Uterus (tissue), 4 donors: ENCODE data around the gene CARD14. TPM values are rescaled to one million over a fixed set of nuclear protein-coding genes. Genes with fewer than 3 reads are reported as not detected.

Experiments used
- DNase-seq, 2 donors: peaks; one replicate each; pipeline ENCODE4 v3.0.0-alpha.2; 2019 to 2020
- H3K27ac ChIP-seq, 2 donors: fragments of 200-600 bp; sonication (generic); 1 replicate in 1 of 2; 2 replicates in 1 of 2; pipeline ENCODE4 v1.5.1; 2016 to 2018
- H3K27me3 ChIP-seq, 2 donors: fragments of 200-600 bp; sonication (generic); one replicate each; pipeline ENCODE4 v1.5.1; 2018 to 2019; ENCODE audit warnings: control low read depth in 1 of 2
- H3K36me3 ChIP-seq, 2 donors: fragments of 200-600 bp; sonication (generic); one replicate each; pipeline ENCODE4 v1.5.1; 2019; ENCODE audit warnings: control low read depth in 1 of 2
- H3K4me1 ChIP-seq, 2 donors: fragments of 200-600 bp; sonication (generic); one replicate each; pipeline ENCODE4 v1.5.1; 2018 to 2019; ENCODE audit warnings: control low read depth in 1 of 2
- H3K4me3 ChIP-seq, 2 donors: fragments of 200-600 bp; sonication (generic); 1 replicate in 1 of 2; 2 replicates in 1 of 2; pipeline ENCODE4 v1.5.1; 2018 to 2019; ENCODE audit warnings: mild to moderate bottlenecking in 1 of 2
- H3K9me3 ChIP-seq, 2 donors: fragments of 200-600 bp; sonication (generic); one replicate each; pipeline ENCODE4 v1.5.1; 2019; ENCODE audit warnings: control low read depth in 1 of 2
- POLR2A ChIP-seq, 2 donors: fragments of 450-650 bp; IDR thresholded peaks; one replicate each; pipeline ENCODE4 v1.6.1; 2016; ENCODE audit warnings: antibody characterized with exemption in 2 of 2, mild to moderate bottlenecking in 1 of 2, moderate library complexity in 1 of 2
- intact Hi-C: fragments of 100-400 bp; cut with DNase I; formaldehyde crosslinking; loops from one replicate; pipeline ENCODE4 v1.15.1; 2023; ENCODE audit warnings: low total_unique reads
- total RNA-seq, 4 donors: library from RNA; depleted of rRNA in 3 of 4; stranded (reverse); fragments of >200 nt in 3 of 4; gene quantifications; one replicate each; pipeline versions ENCODE4 v1.1.0 to v1.2.4, GENCODE V29; 2014 to 2023
- TF ChIP-seq, protein P1 (sequence below), 4 experiments: fragments of 200-600 bp in 2 of 4; fragments of 450-650 bp in 2 of 4; sonication (generic) in 2 of 4; IDR thresholded peaks; one replicate each; pipeline ENCODE4 v1.5.1; 2016 to 2019; ENCODE audit warnings: antibody characterized with exemption in 4 of 4, mild to moderate bottlenecking in 2 of 4, moderate library complexity in 1 of 4
- donor health status: DM: yes; HTN: yes; CAD: no.

CARD14 gene
- total RNA-seq, 4 donors from 2014 or later = 0.43 to 1.4 TPM; not detected in 2

DNA sequence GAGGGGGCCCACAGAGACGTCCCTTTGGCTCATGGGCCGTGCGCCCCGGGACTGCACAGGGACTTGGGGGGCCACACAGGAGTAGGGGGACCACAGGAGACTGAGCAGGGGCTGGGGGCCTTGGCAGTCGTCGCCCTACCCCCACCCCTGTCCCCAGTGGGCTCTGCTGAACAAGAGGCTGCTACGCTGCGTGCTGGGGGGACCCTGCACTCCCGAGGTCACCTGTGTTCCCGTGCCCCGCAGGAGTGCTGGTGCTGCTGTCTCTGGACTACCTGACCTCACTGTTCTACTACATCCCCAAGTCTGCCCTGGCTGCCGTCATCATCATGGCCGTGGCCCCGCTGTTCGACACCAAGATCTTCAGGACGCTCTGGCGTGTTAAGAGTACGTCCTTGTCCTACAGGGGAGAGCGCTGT lies 76.4 kb downstream of the CARD14 start:
- intact Hi-C loops = no loop called here
- no peak overlapping the region for H3K27ac ChIP-seq

DNA sequence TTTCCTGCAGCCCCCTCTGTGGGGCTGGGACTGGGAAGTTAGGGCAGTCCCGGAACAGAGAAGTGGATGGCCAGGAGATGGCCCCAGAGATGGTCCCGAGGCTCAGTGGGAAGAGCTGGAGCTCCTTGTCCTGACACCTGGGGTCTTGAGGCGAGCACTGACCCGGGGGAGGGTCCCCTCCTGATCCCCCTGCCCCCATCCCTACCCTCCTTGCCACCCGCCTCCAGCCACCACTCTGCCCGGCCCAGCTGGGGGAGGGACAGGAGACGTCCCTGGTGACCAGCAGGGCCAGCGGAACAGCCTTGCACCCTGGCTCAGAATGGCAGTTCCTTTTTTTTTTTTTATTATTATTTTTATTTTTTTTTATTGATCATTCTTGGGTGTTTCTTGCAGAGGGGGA lies 76.9 kb downstream of the CARD14 start:
- no peak for DNase-seq
- H3K27ac ChIP-seq = no peak overlapping the region
- no peaks in the 10 kb centered on the region for H3K36me3 ChIP-seq
- H3K9me3 ChIP-seq = no peaks in the 10 kb centered on the region
- H3K4me3 ChIP-seq = no peak overlapping the region
- TF ChIP-seq POLR2A (IDR thresholded peaks at IDR 0.05) = no peak
- TF ChIP-seq, protein P1, sequence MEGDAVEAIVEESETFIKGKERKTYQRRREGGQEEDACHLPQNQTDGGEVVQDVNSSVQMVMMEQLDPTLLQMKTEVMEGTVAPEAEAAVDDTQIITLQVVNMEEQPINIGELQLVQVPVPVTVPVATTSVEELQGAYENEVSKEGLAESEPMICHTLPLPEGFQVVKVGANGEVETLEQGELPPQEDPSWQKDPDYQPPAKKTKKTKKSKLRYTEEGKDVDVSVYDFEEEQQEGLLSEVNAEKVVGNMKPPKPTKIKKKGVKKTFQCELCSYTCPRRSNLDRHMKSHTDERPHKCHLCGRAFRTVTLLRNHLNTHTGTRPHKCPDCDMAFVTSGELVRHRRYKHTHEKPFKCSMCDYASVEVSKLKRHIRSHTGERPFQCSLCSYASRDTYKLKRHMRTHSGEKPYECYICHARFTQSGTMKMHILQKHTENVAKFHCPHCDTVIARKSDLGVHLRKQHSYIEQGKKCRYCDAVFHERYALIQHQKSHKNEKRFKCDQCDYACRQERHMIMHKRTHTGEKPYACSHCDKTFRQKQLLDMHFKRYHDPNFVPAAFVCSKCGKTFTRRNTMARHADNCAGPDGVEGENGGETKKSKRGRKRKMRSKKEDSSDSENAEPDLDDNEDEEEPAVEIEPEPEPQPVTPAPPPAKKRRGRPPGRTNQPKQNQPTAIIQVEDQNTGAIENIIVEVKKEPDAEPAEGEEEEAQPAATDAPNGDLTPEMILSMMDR (IDR thresholded peaks at IDR 0.05) = no peak
- no peaks in the 10 kb centered on the region for H3K27me3 ChIP-seq
- intact Hi-C loops = no loop called here
- no peaks in the 10 kb centered on the region for H3K4me1 ChIP-seq

More for the DNA sequence above, 76.4 kb downstream of the CARD14 start:
- Histone ChIP-seq H3K9me3 (no peaks in the 10 kb centered on the region), H3K36me3 (no peaks in the 10 kb centered on the region), H3K4me1 (no peaks in the 10 kb centered on the region), H3K4me3 (no peak overlapping the region), H3K27me3 (no peaks in the 10 kb centered on the region)
- no peak for DNase-seq
- TF ChIP-seq, protein P1 (IDR thresholded peaks at IDR 0.05) = no peak
- TF ChIP-seq POLR2A (IDR thresholded peaks at IDR 0.05) = no peak

DNA sequence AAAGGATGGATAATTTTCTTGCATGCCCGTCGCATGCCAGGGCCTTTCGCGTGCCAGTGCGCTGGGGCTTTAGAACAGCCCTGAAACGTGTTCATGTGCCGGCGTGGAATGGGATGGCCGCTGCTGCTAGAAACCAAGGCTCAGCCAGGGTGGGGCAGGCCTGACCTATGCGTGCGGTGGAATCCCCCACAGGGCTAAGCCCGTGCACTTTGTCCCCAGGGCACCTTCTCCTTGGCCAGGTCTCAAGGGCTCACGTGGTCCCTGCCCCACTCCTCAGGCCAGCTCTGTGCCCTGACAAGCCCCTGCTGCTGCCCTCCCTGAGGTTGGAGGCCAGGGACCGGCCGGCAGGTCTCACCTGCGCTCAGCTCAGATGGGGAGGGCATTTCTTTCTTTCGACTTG lies 77.7 kb downstream of the CARD14 start:
- Histone ChIP-seq H3K27me3 (no peaks in the 10 kb centered on the region), H3K27ac (no peak overlapping the region), H3K4me3 (no peak overlapping the region), H3K4me1 (no peaks in the 10 kb centered on the region), H3K9me3 (no peaks in the 10 kb centered on the region), H3K36me3 (no peaks in the 10 kb centered on the region)
- intact Hi-C loops = no loop called here
- TF ChIP-seq, protein P1 (IDR thresholded peaks at IDR 0.05) = no peak
- no peak for DNase-seq

DNA sequence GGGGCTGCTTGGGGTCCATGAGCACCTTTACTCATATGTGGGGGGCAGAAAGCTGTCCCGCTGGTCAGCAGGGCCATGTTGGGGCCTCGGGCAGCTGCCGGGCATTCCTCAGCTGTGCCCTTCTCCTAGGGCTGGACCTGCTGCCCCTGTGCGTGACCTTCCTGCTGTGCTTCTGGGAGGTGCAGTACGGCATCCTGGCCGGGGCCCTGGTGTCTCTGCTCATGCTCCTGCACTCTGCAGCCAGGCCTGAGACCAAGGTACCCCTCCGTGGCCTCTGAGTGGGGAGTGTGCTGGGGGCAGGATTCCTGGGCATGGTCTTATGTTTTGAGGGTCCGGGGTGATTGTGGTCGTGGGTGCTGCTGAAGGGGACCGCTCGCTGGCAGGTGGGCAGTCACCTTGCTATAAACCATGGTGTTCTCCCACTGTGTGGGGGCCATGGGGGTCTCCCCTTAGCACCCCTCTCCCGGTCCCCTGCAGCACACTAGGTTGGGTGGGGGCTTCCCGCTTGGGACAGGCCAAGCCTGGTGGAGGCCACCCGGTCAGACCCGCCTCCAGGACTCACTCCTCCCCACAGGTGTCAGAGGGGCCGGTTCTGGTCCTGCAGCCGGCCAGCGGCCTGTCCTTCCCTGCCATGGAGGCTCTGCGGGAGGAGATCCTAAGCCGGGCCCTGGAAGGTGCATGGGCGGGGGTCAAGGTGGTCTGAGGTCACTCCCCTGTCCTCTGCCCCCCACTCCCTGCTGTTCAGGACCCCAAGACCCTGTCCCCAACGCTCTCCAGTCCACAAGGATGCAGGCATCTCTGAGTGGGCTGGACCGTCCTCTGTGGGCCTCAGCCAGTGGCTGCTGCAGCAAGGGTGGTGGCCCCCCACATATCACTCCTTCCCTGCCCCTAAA lies 78.4 kb downstream of the CARD14 start:
- Histone ChIP-seq H3K4me1 (no peaks in the 10 kb centered on the region), H3K27ac (no peak overlapping the region), H3K27me3 (no peaks in the 10 kb centered on the region), H3K4me3 (no peak overlapping the region), H3K9me3 (no peaks in the 10 kb centered on the region), H3K36me3 (no peaks in the 10 kb centered on the region)
- intact Hi-C loops = no loop called here
- TF ChIP-seq, protein P1 (IDR thresholded peaks at IDR 0.05) = no peak
- DNase-seq = no peak

DNA sequence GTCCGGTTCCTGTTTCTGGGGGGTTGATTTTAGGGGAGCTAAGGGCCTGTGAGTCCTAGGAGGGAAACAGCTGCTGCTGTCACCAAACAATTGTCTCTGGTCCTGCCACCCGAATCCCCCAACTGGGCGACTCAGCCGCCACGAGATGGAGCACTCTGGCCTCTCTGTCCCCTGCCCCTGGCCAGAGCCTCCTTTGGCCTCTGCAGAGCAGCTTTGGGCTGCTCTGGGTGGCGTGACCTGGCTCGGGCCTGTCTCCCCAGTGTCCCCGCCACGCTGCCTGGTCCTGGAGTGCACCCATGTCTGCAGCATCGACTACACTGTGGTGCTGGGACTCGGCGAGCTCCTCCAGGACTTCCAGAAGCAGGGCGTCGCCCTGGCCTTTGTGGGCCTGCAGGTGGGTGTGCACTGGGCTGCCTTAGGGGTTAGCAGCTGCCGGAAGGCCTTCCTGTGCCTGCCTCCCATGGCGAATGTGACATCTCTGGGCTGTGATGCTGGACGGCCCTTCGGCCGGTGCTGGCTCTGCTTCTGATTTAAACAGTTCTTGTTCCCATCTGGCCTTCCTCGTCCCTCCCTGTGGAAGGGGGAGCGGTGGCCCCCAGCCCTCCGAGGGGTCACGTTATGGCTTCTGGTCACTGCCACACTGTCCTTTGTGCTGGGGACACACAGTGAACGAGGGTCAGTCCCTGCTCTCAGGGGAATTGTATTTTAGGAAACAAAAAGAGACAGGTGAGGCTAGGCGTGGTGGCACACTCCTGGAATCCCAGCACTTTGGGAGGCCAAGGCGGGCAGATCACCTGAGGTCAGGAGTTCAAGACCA lies 79.3 kb downstream of the CARD14 start:
- H3K4me1 ChIP-seq = no peaks in the 10 kb centered on the region
- H3K27me3 ChIP-seq = no peaks in the 10 kb centered on the region
- intact Hi-C loops = no loop called here
- H3K36me3 ChIP-seq = no peaks in the 10 kb centered on the region
- DNase-seq = no peak
- no peak overlapping the region for H3K4me3 ChIP-seq
- H3K27ac ChIP-seq = no peak overlapping the region
- H3K9me3 ChIP-seq = no peaks in the 10 kb centered on the region
- TF ChIP-seq, protein P1 (IDR thresholded peaks at IDR 0.05) = no peak
- no peak for TF ChIP-seq POLR2A (IDR thresholded peaks at IDR 0.05)
